Measurements from ENCODE around the gene ITPK1. TPM values are rescaled to one million over a fixed set of nuclear protein-coding genes. Genes with fewer than 3 reads are reported as not detected.

Gene ITPK1
- total and polyA plus RNA-seq, 2 experiments from 2014 or later, result 35.9 to 101 TPM

DNA sequence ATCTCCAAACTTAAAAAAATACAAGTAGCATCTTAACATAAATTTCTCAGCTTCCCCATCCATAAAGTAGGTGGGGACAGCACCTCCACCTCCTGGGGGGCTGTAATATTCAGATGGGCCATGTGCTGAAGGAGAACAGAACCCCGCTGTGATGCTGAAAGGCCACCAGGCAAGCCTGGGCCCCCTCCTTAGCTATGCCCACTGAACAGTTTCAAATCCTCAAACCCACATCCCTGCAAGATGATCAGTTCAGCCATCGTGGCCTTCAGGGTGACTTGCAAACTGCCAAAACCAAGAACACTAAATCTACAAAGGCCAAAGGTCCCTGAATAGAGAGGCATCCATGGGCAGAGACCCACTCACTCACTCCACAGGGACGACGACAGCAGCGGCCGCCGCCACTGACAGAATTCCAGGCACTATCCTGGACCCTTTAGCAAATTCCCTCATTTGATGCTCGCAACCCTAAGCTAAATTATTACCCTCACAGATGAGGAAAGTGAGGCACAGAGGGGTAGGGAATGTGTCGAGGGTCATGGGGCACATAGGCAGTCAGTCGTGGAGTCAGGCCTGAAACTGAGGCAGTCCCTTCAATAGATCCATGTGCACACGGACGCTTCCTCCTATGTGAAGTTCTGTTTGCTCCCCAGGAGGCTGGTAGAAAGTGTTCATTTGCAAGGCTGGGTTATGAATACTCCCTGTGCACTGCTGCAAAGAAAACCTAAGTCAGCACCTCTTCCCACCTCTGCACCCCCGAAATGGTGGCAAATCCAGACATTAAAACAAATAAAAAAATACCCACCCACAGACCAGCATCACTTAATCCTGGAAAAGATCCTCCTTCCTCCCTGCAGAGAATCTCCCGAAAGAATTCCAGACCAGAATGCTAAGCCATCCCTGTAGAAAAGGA is 5.9 kb downstream of the ITPK1 start:
- no peak overlapping the region for H3K27ac Mint-ChIP-seq

More for the DNA sequence above, 5.9 kb downstream of the ITPK1 start:
- no peak overlapping the region for H3K4me3 Mint-ChIP-seq
- Histone ChIP-seq H3K27me3 (ENCODE audit: insufficient read depth) (no peaks in the 10 kb centered on the region), H3K36me3 (ENCODE audit: insufficient read depth) (no peaks in the 10 kb centered on the region), H3K4me3 (no peak overlapping the region), H3K4me1 (ENCODE audit: insufficient read depth) (peaks cover 37% of the 10 kb centered on the region), H3K4me2 (peak overlapping the region; percentile 8; the same call in 1 of the 2 replicates), H4K20me1 (replicated peaks; ENCODE audit: insufficient read depth) (peaks cover 61% of the 10 kb centered on the region), H3K27ac (ENCODE audit: low read depth) (no peak overlapping the region), H3K79me2 (replicated peaks; ENCODE audit: insufficient read depth) (peaks cover 100% of the 10 kb centered on the region), H3F3A (replicated peaks; ENCODE audit: low read depth) (peaks cover 12% of the 10 kb centered on the region; the same call in 1 of the 2 replicates), H3K9me2 (ENCODE audit: insufficient read depth) (no peaks in the 10 kb centered on the region), H2AFZ (no peak overlapping the region)
- H3K4me1 Mint-ChIP-seq, result peaks cover 71% of the 10 kb centered on the region
- no peak for DNase-seq (ENCODE audit: low spot score)
- TF ChIP-seq POLR2AphosphoS5 (IDR thresholded peaks at IDR 0.05; ENCODE audit: low read depth), result no peak
- TF ChIP-seq ZNF331 (CRISPR knock-in tag; IDR thresholded peaks at IDR 0.05; ENCODE audit: low read depth), result no peak
- TF ChIP-seq ZNF114 (CRISPR knock-in tag; IDR thresholded peaks at IDR 0.05), result no peak
- TF ChIP-seq, protein P1, sequence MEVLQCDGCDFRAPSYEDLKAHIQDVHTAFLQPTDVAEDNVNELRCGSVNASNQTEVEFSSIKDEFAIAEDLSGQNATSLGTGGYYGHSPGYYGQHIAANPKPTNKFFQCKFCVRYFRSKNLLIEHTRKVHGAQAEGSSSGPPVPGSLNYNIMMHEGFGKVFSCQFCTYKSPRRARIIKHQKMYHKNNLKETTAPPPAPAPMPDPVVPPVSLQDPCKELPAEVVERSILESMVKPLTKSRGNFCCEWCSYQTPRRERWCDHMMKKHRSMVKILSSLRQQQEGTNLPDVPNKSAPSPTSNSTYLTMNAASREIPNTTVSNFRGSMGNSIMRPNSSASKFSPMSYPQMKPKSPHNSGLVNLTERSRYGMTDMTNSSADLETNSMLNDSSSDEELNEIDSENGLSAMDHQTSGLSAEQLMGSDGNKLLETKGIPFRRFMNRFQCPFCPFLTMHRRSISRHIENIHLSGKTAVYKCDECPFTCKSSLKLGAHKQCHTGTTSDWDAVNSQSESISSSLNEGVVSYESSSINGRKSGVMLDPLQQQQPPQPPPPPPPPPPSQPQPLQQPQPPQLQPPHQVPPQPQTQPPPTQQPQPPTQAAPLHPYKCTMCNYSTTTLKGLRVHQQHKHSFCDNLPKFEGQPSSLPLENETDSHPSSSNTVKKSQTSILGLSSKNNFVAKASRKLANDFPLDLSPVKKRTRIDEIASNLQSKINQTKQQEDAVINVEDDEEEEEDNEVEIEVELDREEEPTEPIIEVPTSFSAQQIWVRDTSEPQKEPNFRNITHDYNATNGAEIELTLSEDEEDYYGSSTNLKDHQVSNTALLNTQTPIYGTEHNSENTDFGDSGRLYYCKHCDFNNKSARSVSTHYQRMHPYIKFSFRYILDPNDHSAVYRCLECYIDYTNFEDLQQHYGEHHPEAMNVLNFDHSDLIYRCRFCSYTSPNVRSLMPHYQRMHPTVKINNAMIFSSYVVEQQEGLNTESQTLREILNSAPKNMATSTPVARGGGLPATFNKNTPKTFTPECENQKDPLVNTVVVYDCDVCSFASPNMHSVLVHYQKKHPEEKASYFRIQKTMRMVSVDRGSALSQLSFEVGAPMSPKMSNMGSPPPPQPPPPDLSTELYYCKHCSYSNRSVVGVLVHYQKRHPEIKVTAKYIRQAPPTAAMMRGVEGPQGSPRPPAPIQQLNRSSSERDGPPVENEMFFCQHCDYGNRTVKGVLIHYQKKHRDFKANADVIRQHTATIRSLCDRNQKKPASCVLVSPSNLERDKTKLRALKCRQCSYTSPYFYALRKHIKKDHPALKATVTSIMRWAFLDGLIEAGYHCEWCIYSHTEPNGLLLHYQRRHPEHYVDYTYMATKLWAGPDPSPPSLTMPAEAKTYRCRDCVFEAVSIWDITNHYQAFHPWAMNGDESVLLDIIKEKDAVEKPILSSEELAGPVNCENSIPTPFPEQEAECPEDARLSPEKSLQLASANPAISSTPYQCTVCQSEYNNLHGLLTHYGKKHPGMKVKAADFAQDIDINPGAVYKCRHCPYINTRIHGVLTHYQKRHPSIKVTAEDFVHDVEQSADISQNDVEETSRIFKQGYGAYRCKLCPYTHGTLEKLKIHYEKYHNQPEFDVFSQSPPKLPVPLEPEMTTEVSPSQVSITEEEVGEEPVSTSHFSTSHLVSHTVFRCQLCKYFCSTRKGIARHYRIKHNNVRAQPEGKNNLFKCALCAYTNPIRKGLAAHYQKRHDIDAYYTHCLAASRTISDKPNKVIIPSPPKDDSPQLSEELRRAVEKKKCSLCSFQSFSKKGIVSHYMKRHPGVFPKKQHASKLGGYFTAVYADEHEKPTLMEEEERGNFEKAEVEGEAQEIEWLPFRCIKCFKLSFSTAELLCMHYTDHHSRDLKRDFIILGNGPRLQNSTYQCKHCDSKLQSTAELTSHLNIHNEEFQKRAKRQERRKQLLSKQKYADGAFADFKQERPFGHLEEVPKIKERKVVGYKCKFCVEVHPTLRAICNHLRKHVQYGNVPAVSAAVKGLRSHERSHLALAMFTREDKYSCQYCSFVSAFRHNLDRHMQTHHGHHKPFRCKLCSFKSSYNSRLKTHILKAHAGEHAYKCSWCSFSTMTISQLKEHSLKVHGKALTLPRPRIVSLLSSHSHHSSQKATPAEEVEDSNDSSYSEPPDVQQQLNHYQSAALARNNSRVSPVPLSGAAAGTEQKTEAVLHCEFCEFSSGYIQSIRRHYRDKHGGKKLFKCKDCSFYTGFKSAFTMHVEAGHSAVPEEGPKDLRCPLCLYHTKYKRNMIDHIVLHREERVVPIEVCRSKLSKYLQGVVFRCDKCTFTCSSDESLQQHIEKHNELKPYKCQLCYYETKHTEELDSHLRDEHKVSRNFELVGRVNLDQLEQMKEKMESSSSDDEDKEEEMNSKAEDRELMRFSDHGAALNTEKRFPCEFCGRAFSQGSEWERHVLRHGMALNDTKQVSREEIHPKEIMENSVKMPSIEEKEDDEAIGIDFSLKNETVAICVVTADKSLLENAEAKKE (CRISPR knock-in tag; IDR thresholded peaks at IDR 0.05), result no peak
- TF ChIP-seq, protein P2, sequence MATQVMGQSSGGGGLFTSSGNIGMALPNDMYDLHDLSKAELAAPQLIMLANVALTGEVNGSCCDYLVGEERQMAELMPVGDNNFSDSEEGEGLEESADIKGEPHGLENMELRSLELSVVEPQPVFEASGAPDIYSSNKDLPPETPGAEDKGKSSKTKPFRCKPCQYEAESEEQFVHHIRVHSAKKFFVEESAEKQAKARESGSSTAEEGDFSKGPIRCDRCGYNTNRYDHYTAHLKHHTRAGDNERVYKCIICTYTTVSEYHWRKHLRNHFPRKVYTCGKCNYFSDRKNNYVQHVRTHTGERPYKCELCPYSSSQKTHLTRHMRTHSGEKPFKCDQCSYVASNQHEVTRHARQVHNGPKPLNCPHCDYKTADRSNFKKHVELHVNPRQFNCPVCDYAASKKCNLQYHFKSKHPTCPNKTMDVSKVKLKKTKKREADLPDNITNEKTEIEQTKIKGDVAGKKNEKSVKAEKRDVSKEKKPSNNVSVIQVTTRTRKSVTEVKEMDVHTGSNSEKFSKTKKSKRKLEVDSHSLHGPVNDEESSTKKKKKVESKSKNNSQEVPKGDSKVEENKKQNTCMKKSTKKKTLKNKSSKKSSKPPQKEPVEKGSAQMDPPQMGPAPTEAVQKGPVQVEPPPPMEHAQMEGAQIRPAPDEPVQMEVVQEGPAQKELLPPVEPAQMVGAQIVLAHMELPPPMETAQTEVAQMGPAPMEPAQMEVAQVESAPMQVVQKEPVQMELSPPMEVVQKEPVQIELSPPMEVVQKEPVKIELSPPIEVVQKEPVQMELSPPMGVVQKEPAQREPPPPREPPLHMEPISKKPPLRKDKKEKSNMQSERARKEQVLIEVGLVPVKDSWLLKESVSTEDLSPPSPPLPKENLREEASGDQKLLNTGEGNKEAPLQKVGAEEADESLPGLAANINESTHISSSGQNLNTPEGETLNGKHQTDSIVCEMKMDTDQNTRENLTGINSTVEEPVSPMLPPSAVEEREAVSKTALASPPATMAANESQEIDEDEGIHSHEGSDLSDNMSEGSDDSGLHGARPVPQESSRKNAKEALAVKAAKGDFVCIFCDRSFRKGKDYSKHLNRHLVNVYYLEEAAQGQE (IDR thresholded peaks at IDR 0.05; ENCODE audit: unreplicated experiment), result no peak
- no peak for TF ChIP-seq EZH2phosphoT487 (IDR thresholded peaks at IDR 0.05; ENCODE audit: unreplicated experiment)
- no peak for TF ChIP-seq EZH2 (IDR thresholded peaks at IDR 0.05; ENCODE audit: low read depth, unreplicated experiment)
- no peak for TF ChIP-seq JUNB (IDR thresholded peaks at IDR 0.05; ENCODE audit: unreplicated experiment)
- H3K9me3 Mint-ChIP-seq, result no peaks in the 10 kb centered on the region
- peaks cover 3% of the 10 kb centered on the region; the same call in 1 of the 3 replicates for H3K36me3 Mint-ChIP-seq (ENCODE audit: low read depth)
- H3K27me3 Mint-ChIP-seq (ENCODE audit: insufficient read depth, low read depth, poor library complexity), result peaks cover 14% of the 10 kb centered on the region
- no peak for ATAC-seq

Data from GM23338 (cell line).